Choroid plexus epithelial cell (primary cell): ENCODE measurements around the gene PEX10.
A peak's percentile ranks its signal among the peaks of the same experiment; 100 is the strongest.

Source experiments
- DNase-seq: peaks from one replicate; pipeline ENCODE4 v3.0.0-alpha.2; 2010; ENCODE audit warnings: low read depth
- H3K4me3 ChIP-seq: 2 replicates; pipeline ENCODE4 v1.5.1; 2011; ENCODE audit warnings: low read depth, mild to moderate bottlenecking, control low read depth, low read length, moderate library complexity
- CTCF ChIP-seq: conservative IDR thresholded peaks from 2 replicates; pipeline ENCODE4 v1.5.1; 2011; ENCODE audit warnings: low read depth, mild to moderate bottlenecking, control low read depth, inconsistent platforms, low read length, moderate library complexity

Gene PEX10

DNA sequence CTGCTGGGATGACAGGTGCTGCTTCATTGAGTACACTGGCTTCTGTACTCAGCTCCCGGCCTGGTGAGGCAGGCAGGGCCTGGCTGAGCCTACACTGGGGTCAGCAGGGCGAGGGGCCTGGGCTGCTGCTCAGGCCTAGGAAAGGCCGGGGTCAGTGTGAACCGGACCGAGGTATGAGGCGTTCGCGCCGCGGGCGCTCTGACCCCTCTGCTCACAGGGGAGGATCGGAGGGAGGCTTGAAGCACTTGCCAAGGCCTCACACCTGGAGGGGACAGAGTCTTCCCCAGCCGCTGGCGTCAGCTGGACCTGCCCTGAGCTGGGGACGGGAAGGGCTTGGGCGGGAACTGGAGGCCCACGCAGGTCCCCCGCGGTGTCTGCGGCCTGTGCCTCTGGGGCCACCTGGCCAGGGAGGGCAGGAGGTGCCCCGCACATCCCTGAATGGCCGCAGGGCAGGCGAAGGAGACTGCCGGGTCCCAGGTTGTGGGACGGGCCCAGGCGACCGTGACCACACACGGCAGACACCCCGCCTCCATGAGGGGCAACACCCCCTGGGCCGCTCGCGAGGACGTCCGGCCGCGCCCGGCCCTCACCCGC lies 466 bp downstream of the PEX10 start:
- DNase-seq, result no peak
- H3K4me3 ChIP-seq, result peak overlapping the region; percentile 87
- TF ChIP-seq CTCF, result no peak

GRCh38 chr1:2409745-2410144 lies 2.6 kb downstream of the PEX10 start:
- TF ChIP-seq CTCF, result no peak
- DNase-seq, result no peak
- H3K4me3 ChIP-seq, result no peak overlapping the region

DNA sequence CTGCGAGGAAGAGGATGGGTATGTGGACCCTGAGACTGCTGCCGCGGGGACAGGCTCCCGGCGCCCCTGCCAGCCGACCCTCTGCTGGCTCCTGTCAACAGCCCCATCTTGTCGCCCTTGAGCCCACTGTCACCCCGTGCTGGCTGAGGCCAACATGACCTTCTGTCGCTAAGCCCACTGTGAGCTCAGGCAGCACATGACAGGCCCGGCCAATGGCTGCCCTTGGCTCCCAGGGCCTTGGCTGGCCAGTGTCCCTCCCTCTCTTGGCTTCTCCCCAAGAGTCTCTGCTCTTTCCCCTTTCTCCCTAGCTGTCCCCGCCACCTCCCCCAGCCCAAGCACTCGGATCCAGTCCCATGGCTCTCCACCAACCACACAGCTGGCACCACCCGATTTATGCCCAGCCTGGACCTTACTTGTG lies 3.5 kb downstream of the PEX10 start:
- DNase-seq, result no peak
- H3K4me3 ChIP-seq, result no peak overlapping the region
- no peak for TF ChIP-seq CTCF

GRCh38 chr1:2408456-2408855 lies 3.9 kb downstream of the PEX10 start:
- no peak overlapping the region for H3K4me3 ChIP-seq
- TF ChIP-seq CTCF, result no peak

DNA sequence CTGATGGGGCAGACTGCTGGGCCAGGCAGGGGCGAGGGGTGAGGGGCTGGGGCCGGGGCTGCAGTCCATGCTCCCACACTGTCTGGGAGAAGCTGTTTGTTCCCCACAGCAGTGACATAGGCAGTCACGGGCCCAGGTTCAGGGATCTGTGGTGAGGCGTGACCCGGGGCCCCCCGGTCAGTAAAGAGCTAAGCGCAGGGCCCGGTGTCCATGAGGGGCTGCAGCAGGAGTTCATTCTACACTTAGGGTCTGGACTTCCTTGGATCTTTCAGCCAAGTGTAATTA lies 4.4 kb downstream of the PEX10 start:
- no peak for DNase-seq
- no peak for TF ChIP-seq CTCF
- H3K4me3 ChIP-seq, result no peak overlapping the region

More at GRCh38 chr1:2408456-2408855, 3.9 kb downstream of the PEX10 start:
- DNase-seq, result no peak

GRCh38 chr1:2407166-2407990 lies 5.0 kb downstream of the PEX10 start:
- no peak overlapping the region for H3K4me3 ChIP-seq
- no peak for TF ChIP-seq CTCF
- DNase-seq, result no peak
